Panc1 (cell line): ENCODE results near the gene PRTN3. TPM values are rescaled to one million over a fixed set of nuclear protein-coding genes. Genes with fewer than 3 reads are reported as not detected.

Experiments used
- ATAC-seq: fragments of 200-7000 bp; cut with Tn5 transposase; 2 replicates; pipeline ENCODE4 v1.9.1; 2020; ENCODE audit warnings: mild to moderate bottlenecking, moderate library complexity
- BruUV-seq: library from RNA; stranded (reverse); fragments of 400-500 nt; replicated peaks from 2 replicates; lab custom pipeline; 2021; lab: Mats Ljungman, UMichigan
- CTCF ChIA-PET: fragments of 300-600 bp; sonication (Branson Sonifier 250); formaldehyde crosslinking; loops from one replicate; lab custom pipeline; 2022; ENCODE audit warnings: antibody characterized with exemption; lab: Charles Lee
- POLR2A ChIA-PET: fragments of 300-600 bp; sonication (Branson Sonifier 250); formaldehyde crosslinking; loops from one replicate; lab custom pipeline; 2022; ENCODE audit warnings: antibody characterized with exemption; lab: Charles Lee
- DNase-seq: peaks from one replicate; pipeline ENCODE4 v3.0.0-alpha.2; 2010; ENCODE audit warnings: low read depth, low spot score
- H3K27ac ChIP-seq: 2 replicates; pipeline ENCODE4 v1.5.1; 2011; ENCODE audit warnings: mild to moderate bottlenecking, low read length, inconsistent platforms
- H3K27me3 ChIP-seq: fragments of 200-500 bp; sonication (Bioruptor generic); 2 replicates; pipeline ENCODE4 v1.6.0; 2014; ENCODE audit warnings: low read length, inconsistent platforms; ENCODE audit not compliant: control insufficient read depth, insufficient read depth
- H3K36me3 ChIP-seq: fragments of 200-500 bp; sonication (Bioruptor generic); 2 replicates; pipeline ENCODE4 v1.5.1; 2014; ENCODE audit warnings: inconsistent platforms, mild to moderate bottlenecking, low read length, moderate library complexity; ENCODE audit not compliant: control insufficient read depth, insufficient read depth
- H3K4me1 ChIP-seq: 2 replicates; pipeline ENCODE4 v1.5.1; 2011; ENCODE audit warnings: inconsistent platforms, mild to moderate bottlenecking, low read length, moderate library complexity; ENCODE audit not compliant: control insufficient read depth, insufficient read depth
- H3K4me3 ChIP-seq, 2 experiments: 2 replicates each; pipeline ENCODE4 v1.5.1; 2011 to 2012; ENCODE audit warnings: low read depth in 2 of 2, low read length in 2 of 2, mild to moderate bottlenecking in 2 of 2, inconsistent platforms in 1 of 2, moderate library complexity in 1 of 2
- H3K9me3 ChIP-seq: fragments of 200-500 bp; sonication (Bioruptor generic); 2 replicates; pipeline ENCODE4 v1.5.1; 2014; ENCODE audit warnings: low read depth, mild to moderate bottlenecking, inconsistent platforms, low read length, moderate library complexity; ENCODE audit not compliant: control insufficient read depth, insufficient read depth
- POLR2AphosphoS5 ChIP-seq: IDR thresholded peaks from 2 replicates; pipeline ENCODE4 v1.6.1; 2012; ENCODE audit warnings: mild to moderate bottlenecking, low read depth, low read length, moderate library complexity
- REST ChIP-seq, 2 experiments: IDR thresholded peaks; 2 replicates each; pipeline ENCODE4 v1.6.1; 2011 to 2012; ENCODE audit warnings: low read depth in 2 of 2, control low read depth in 1 of 2, low read length in 1 of 2, mild to moderate bottlenecking in 1 of 2, moderate library complexity in 1 of 2; ENCODE audit not compliant: insufficient read depth in 1 of 2
- SIN3A ChIP-seq: IDR thresholded peaks from 2 replicates; pipeline ENCODE4 v1.6.1; 2012; ENCODE audit warnings: low read depth, mild to moderate bottlenecking, low read length, moderate library complexity, borderline replicate concordance; ENCODE audit not compliant: insufficient read depth
- TCF7L2 ChIP-seq: IDR thresholded peaks from 2 replicates; pipeline ENCODE4 v1.6.1; 2011; ENCODE audit warnings: mild to moderate bottlenecking, low read depth, low read length, inconsistent platforms
- in situ Hi-C: cut with HindIII; loops from 2 replicates; pipeline ENCODE4 v1.10.0; 2016; ENCODE audit warnings: low sequenced_read_pairs, low pct_unique_long_range_greater_than_20kb
- intact Hi-C: fragments of 100-400 bp; cut with micrococcal nuclease; formaldehyde crosslinking; loops from one replicate; pipeline ENCODE4 v1.10.0; 2022; ENCODE audit not compliant: unreplicated experiment
- total RNA-seq: library from RNA; stranded (reverse); gene quantifications from one replicate; pipeline ENCODE4 v1.2.1, GENCODE V29; 2021; ENCODE audit not compliant: unreplicated experiment
- TF ChIP-seq, protein P1 (sequence below): fragments of 450-650 bp; IDR thresholded peaks from 2 replicates; pipeline ENCODE4 v1.5.1; 2017; ENCODE audit warnings: mild to moderate bottlenecking

The PRTN3 gene
- total RNA-seq, 1 experiment from 2014 or later: 1.5 TPM

GRCh38 chr19:810883-811489 lies 29.8 kb upstream of the PRTN3 start:
- ChIA-PET POLR2A (no interaction called here), CTCF (no interaction called here)
- in situ Hi-C loops: no loop called here
- no TSS peak for BruUV-seq
- H3K4me3 ChIP-seq: no peak overlapping the region
- no peak for DNase-seq
- H3K36me3 ChIP-seq: peaks cover 12% of the 10 kb centered on the region
- ATAC-seq: no peak
- no peaks in the 10 kb centered on the region for H3K9me3 ChIP-seq
- TF ChIP-seq SIN3A (no peak), REST (IDR thresholded peaks at IDR 0.05; ENCODE audit: insufficient read depth in 1 of 2, low read depth in 2 of 2, low read length in 1 of 2) (no peak), TCF7L2 (no peak), POLR2AphosphoS5 (no peak; the same call in none of the 2 replicates)
- TF ChIP-seq, protein P1, sequence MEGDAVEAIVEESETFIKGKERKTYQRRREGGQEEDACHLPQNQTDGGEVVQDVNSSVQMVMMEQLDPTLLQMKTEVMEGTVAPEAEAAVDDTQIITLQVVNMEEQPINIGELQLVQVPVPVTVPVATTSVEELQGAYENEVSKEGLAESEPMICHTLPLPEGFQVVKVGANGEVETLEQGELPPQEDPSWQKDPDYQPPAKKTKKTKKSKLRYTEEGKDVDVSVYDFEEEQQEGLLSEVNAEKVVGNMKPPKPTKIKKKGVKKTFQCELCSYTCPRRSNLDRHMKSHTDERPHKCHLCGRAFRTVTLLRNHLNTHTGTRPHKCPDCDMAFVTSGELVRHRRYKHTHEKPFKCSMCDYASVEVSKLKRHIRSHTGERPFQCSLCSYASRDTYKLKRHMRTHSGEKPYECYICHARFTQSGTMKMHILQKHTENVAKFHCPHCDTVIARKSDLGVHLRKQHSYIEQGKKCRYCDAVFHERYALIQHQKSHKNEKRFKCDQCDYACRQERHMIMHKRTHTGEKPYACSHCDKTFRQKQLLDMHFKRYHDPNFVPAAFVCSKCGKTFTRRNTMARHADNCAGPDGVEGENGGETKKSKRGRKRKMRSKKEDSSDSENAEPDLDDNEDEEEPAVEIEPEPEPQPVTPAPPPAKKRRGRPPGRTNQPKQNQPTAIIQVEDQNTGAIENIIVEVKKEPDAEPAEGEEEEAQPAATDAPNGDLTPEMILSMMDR: no peak
- no peaks in the 10 kb centered on the region for H3K4me1 ChIP-seq
- intact Hi-C loops: no loop called here
- no peaks in the 10 kb centered on the region for H3K27me3 ChIP-seq
- no peak overlapping the region for H3K27ac ChIP-seq

DNA sequence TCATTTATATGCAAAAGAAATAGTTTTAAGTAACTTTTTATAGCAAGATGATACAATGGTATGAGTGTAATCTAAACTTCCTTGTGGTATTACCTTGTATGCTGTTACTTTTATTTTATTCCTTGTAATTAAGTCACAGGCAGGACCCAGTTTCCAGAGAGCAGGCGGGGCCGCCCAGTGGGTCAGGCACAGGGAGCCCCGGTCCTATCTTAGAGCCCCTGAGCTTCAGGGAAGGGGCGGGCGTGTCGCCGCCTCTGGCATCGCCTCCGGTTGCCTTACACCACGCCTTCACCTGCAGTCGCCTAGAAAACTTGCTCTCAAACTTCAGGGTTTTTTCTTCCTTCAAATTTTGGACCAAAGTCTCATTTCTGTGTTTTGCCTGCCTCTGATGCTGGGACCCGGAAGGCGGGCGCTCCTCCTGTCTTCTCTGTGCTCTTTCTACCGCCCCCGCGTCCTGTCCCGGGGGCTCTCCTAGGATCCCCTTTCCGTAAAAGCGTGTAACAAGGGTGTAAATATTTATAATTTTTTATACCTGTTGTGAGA lies 29.2 kb upstream of the PRTN3 start:
- ATAC-seq: no peak
- no peak for DNase-seq
- TF ChIP-seq TCF7L2 (no peak), POLR2AphosphoS5 (no peak), SIN3A (no peak), REST (IDR thresholded peaks at IDR 0.05; ENCODE audit: insufficient read depth in 1 of 2, low read depth in 2 of 2, low read length in 1 of 2) (no peak)
- TF ChIP-seq, protein P1: no peak
- H3K4me3 ChIP-seq: no peak overlapping the region
- intact Hi-C loops: no loop called here
- ChIA-PET CTCF (no interaction called here), POLR2A (no interaction called here)
- peaks cover 12% of the 10 kb centered on the region for H3K36me3 ChIP-seq
- H3K9me3 ChIP-seq: no peaks in the 10 kb centered on the region
- no peaks in the 10 kb centered on the region for H3K4me1 ChIP-seq
- no peak overlapping the region for H3K27ac ChIP-seq
- no peaks in the 10 kb centered on the region for H3K27me3 ChIP-seq
- TSS peak; percentile 83 for BruUV-seq
- in situ Hi-C loops: no loop called here
